Esophagus squamous epithelium (tissue), 4 donors: ENCODE measurements around the gene PPM1F.

ENCODE experiments used
- CTCF ChIP-seq, 6 experiments: fragments of 450-650 bp in 4 of 6; fragments of 200-600 bp in 2 of 6; sonication (generic) in 2 of 6; IDR thresholded peaks; one replicate each; pipeline ENCODE4 v1.5.1; 2016 to 2019; ENCODE audit warnings: antibody characterized with exemption in 6 of 6, mild to moderate bottlenecking in 4 of 6, moderate library complexity in 4 of 6
- POLR2A ChIP-seq, 4 donors: fragments of 450-650 bp; IDR thresholded peaks; one replicate each; pipeline ENCODE4 v1.6.1; 2017; ENCODE audit warnings: antibody characterized with exemption in 4 of 4, mild to moderate bottlenecking in 4 of 4, moderate library complexity in 3 of 4

- TF ChIP-seq CTCF (IDR thresholded peaks at IDR 0.05) = no peak
- TF ChIP-seq POLR2A (IDR thresholded peaks at IDR 0.05) = no peak
Observed at GRCh38 chr22:21894799-21895198, 57.8 kb downstream of the PPM1F start.
